ENCODE measurements around the gene PCSK6. TPM values are rescaled to one million over a fixed set of nuclear protein-coding genes. Genes with fewer than 3 reads are reported as not detected.

Gene PCSK6
- total RNA-seq, 1 donor from 2014 or later = 16.9 TPM

DNA sequence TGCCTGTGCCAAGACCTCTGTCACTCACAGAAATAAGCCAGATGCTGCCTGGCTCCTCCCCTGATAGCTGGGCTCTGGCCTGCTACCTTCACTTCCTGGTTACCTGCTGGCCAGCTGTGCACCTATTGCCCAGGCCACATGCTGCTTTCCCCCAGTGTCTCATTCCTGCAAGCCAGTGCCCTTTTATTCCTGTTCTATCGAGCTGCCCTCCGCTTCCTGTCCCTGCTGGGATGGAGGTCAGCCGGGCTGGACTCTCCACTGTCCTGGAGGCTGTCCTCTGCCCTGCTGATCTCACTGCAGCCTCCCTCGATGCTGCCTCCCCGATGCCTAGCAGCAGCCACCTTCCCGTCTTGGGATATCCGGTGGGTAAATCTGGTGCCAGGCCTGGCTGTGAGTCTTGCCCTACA lies 157.4 kb downstream of the PCSK6 start:
- DNase-seq (ENCODE audit: low spot score) = no peak

GRCh38 chr15:101329867-101330380 lies 159.6 kb downstream of the PCSK6 start:
- DNase-seq (ENCODE audit: low spot score) = no peak

DNA sequence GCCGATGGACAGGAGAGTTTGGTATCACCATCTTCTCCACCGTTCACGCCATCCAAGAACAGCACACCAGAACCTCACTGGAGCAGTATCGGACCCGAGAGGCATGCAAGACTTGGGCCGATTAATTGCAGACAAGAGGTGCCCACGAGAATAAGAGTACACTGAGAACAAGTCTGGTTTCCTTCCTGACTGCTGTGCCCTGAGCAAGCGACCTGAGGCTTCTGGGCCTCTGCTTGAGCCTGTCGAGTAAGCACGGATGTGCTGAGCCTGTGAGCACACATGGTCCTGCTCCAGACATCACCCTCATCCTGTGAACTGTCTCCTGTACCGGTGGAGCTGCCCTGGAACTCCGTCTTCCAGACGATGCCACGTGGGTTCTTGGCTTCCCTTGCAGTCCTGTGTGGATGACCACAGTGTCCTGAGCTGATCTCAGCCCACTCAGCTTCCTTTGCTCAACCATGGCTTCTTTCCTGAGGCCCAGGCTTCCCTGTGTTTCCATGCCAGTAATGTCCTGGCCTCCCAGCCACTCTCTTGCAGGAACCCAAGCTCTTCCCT lies 160.1 kb downstream of the PCSK6 start:
- no peak for DNase-seq (ENCODE audit: low spot score)

GRCh38 chr15:101328001-101328400 lies 161.5 kb downstream of the PCSK6 start:
- DNase-seq (ENCODE audit: low spot score) = no peak

GRCh38 chr15:101327147-101327740 lies 162.3 kb downstream of the PCSK6 start:
- no peak for DNase-seq (ENCODE audit: low spot score)

DNA sequence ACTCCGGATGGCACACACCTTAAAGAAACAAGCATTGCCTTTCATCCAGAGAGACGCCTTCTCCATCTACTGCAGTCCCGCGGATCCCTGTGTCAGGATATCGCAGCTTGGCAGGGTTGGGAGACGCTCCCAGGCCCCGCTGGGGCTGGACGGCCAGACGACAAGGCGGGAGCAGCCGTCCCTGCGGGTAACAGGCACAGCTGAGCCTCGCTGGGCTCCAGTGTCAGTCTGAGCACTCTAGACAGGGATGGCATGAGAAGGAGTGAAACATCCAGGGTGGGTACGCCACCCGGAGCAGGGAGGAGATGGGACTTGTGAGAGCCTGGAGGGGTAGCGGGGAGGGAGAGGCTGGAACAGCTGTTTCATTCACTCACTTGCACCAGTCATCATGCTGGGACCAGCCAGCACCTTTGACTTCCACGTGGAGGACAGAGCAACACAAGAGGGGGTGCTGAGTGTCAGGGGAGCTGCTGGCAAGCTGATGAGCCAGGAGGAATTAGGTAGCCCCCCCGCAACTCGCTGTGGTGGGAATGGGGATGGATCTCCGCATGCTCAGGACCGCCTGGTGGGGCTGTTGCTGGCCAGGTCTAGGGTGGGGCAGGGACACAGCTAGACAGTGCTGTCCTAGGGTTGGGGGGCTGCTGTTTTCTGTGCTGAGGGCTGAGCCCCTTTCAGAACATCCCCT lies 162.9 kb downstream of the PCSK6 start:
- DNase-seq (ENCODE audit: low spot score) = no peak

DNA sequence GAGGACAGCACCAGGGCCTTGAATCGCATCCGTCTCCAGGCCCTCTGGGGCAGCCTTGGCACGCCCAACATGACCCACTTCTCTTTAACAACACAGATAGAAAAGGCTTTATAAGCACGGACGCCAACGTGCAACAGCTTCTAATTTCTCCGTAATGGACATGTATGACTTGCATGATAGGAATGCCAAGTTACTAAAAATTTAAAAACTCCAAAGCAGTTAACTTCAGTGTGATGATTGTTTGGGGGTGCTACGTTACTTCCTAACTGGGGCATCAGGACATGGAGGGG lies 163.5 kb downstream of the PCSK6 start:
- no peak for DNase-seq (ENCODE audit: low spot score)

DNA sequence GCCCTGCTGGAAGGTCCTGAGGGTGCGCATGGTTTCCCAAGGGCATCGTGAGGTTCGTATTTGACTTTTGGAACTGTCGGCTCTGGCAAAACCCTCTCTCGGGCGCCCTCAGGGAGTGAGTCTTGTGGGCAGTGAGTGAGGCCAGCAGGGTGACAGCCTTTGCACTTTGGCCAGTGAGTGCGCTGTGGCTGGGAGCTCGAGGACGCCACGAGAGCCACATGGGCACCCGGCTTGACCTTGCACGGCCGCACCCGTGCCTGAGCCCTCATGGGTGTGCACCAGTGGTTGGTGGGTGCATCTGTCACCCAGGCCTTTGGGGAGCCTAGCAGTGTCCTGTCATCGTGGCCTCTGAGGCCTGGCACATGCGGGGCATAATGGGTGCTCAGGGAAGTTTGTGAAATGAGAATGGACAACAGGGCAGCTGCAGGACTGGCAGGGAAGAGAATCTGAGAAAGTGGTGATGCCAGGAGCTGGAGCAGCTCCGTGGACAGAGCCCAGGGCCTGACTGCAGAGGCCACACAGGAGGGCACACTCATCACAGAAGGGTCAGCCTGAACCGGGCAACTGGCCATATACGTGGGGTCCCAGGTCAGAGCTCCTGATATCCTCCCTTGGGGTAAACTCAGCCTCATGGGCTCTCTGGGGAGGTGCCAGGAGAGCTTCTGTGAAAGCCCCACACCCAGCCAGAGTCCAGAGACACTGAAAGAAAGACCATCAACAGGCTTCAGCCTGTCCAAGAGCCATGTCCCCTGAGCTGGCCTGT lies 164.1 kb downstream of the PCSK6 start:
- no peak for DNase-seq (ENCODE audit: low spot score)

DNA sequence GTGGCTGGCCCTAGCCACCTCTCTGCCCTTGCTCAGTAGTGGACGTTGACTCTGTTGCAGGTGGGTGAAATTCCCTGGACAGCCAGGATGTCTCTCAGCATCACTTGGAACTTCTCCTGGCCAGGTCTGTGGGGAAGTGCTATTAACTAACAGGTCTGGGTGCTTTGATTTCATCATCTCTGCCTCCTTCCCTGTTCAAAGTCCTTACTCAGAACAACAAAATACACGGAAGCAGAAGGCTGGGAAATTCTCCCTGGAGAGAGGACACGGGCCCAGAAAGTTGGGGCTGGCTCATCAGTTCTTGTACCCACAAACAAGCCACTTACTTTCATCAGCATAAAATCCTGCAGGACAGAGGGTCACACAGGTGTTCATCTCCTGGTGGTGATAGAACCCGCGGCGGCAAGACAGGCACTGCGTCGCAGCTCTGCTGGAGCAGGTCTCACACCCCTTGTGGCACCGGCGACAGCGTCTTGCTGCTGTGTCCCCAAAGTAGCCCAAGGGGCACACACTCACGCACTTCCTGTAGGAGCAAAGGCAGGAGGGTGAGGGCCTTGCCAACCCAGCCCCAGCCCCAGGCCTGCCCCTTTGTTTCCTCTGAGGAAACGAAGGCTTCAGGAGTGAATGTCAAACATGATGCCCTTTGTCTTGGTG lies 164.9 kb downstream of the PCSK6 start:
- no peak for DNase-seq (ENCODE audit: low spot score)

GRCh38 chr15:101323793-101324523 lies 165.5 kb downstream of the PCSK6 start:
- no peak for DNase-seq (ENCODE audit: low spot score)

DNA sequence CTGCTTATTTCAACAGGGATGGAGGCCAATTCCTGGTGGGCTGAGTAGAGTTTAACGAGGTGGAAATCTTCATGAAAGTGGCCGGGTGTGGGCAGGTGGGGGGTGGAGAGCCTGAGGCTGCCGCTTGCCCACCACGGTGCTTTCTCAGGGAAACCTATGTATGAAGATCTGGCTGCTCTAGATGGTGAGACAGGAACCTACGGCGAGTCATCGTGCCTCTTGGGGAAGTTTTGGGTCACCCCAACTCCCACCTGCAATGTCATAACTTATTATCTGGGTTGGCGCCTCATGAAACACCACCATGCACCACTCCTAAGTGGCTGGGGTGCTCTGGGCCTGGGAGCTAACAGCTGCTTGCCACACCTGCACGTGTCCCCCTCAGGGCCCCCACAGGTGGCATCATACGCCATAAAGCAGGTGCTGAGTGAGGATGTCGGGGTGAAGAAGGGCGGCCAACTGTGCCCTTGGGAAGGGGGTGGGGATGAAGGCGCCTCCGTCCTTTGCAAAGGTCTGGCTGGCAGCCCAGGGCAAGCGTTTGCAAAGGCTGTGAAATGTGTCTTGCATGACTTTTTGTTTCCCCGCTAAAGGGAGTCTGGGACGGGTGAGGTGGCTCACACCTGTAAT lies 166.5 kb downstream of the PCSK6 start:
- DNase-seq (ENCODE audit: low spot score) = no peak

GRCh38 chr15:101322016-101322695 lies 167.4 kb downstream of the PCSK6 start:
- DNase-seq (ENCODE audit: low spot score) = no peak

DNA sequence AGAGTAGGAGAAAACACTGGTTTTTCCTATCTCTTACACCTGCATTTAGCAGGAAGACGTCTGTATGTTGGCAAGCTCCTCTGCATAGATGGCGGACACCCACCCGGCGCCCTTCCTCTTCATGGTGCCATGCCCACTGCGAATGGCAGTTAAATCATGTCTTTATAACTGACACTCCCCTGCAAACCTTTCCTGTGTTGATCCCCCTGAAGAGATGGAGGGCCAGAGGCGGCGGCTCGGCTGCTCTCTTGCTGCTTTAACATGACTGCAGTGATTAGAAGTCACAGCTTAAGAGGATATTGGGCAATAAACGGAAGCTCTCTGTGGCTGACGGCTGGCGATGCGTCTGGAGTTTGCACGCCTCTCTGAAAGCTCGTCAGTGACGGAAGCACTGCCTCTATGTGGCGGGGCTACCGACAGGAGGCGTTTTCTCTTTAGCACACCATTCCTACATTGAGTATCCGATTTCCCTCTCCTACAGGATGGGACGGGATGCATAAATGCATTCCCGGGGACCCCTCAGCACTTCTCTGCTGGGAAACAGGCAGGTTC lies 168.9 kb downstream of the PCSK6 start:
- DNase-seq (ENCODE audit: low spot score) = no peak

DNA sequence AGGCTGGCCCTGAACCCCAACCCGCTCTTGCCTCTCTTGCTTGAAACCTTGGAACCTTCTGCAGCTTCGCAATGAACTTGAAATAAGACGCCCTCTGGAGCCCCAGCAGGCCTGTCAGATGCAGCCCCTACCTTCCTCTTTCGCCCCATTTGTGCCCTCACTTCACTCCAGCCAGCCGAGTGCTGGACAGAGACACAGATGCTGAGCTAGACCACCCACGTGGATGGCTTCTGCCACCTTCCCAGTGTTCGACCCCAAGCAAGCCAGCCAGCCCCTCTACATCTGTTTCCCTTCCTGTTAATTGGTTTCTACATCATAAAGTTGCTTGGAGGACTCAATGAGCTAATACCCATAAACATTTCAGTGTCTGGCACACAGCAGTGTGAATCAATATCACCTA lies 170.7 kb downstream of the PCSK6 start:
- DNase-seq (ENCODE audit: low spot score) = peak; percentile 77

- DNase-seq (ENCODE audit: low spot score) = peak; percentile 86
Observed at GRCh38 chr15:101318147-101318819, 171.2 kb downstream of the PCSK6 start.

DNA sequence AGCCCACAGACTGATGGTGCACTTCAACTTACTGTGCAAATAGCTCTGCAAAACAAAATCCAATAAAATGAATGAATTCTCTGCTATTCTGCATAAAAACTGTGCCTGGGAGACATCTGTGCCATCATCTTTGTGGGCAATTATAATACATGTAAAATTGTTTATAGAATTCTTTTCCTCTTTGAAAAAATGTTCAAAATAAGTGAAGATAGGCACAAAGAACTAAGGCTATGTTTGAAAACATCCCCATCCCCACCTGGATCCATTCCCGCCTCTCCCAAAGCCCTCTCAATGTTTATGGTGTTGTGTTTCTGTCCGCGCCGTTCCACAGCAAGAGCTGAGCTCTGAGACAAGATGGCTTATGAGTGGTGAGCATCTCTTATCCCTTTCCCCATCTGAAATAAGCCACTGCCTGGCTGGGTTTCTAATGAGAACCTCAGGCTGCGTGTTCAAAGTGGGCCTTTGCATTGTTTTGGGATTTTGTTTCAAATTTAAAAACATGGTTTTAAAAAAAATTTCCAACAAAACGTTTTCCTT lies 172.1 kb downstream of the PCSK6 start:
- peak; percentile 51 for DNase-seq (ENCODE audit: low spot score)

DNA sequence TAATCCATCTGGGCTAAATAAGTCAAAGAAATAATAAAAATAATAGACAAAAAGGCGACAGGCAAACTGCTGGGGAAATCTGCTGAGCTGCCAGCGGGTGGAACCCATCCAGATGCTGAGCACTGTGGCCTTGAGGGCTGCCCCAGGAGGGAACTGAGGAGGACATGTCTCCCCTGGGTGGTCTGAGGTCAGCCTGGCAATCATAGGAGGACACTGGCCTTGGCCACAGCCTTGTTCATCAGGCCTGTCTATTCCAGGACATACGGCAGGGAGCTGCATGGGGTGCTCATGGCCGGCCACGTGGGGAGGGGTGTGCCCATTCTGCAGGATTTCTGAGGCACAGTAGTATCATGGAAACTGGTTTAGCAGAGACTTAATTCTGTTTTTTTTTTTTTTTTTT lies 173.0 kb downstream of the PCSK6 start:
- DNase-seq (ENCODE audit: low spot score) = no peak

GRCh38 chr15:101315736-101316135 lies 173.8 kb downstream of the PCSK6 start:
- no peak for DNase-seq (ENCODE audit: low spot score)

Measured in mesenteric fat pad (tissue), 1 donor.